ENCODE data around the gene CARMIL1. TPM values are rescaled to one million over a fixed set of nuclear protein-coding genes. Genes with fewer than 3 reads are reported as not detected.

CARMIL1 gene
- total RNA-seq, 4 donors from 2014 or later: 14.9 to 23.5 (median 20.3) TPM

GRCh38 chr6:25452031-25452430 is 172.9 kb downstream of the CARMIL1 start:
- DNase-seq (ENCODE audit: low spot score in 2 of 2): no peak
- intact Hi-C loops (cut with DNase I; ENCODE audit: low total_unique reads): no loop called here
- no peak for TF ChIP-seq POLR2A (IDR thresholded peaks at IDR 0.05)
- TF ChIP-seq, protein P1, sequence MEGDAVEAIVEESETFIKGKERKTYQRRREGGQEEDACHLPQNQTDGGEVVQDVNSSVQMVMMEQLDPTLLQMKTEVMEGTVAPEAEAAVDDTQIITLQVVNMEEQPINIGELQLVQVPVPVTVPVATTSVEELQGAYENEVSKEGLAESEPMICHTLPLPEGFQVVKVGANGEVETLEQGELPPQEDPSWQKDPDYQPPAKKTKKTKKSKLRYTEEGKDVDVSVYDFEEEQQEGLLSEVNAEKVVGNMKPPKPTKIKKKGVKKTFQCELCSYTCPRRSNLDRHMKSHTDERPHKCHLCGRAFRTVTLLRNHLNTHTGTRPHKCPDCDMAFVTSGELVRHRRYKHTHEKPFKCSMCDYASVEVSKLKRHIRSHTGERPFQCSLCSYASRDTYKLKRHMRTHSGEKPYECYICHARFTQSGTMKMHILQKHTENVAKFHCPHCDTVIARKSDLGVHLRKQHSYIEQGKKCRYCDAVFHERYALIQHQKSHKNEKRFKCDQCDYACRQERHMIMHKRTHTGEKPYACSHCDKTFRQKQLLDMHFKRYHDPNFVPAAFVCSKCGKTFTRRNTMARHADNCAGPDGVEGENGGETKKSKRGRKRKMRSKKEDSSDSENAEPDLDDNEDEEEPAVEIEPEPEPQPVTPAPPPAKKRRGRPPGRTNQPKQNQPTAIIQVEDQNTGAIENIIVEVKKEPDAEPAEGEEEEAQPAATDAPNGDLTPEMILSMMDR (IDR thresholded peaks at IDR 0.05): no peak
- WGBS, 2 donors: 76 to 85% methylated on average over 3 of the region's 3 CpGs
- no peak overlapping the region for H3K4me3 ChIP-seq (ENCODE audit: low read depth, poor library complexity, severe bottlenecking)

DNA sequence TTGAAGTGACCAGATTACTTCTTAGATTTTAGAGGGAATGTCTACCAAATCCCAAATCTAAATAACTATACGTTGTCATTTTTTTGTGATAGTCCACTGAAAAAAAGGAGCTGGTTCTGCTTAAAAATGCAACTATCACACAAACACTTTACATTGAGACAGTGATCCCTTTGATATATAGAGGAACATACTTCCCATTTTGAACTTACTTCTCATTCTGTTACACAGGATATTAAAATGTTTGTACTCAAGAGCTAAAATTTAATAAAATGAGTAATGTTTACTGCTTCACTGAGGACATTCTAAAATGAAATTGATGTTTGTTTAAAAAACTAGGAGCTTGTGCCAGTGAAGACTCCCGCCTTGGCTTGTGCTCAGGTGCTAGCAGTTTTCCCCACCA is 174.1 kb downstream of the CARMIL1 start:
- intact Hi-C loops (cut with DNase I; ENCODE audit: low total_unique reads): no loop called here
- no peak for TF ChIP-seq POLR2A (IDR thresholded peaks at IDR 0.05)
- TF ChIP-seq, protein P1 (IDR thresholded peaks at IDR 0.05): no peak

GRCh38 chr6:25454136-25454535 is 175.0 kb downstream of the CARMIL1 start:
- intact Hi-C loops (cut with DNase I; ENCODE audit: low total_unique reads): no loop called here
- WGBS, 2 donors: 95% methylated on average over 1 of the region's 1 CpG
- TF ChIP-seq, protein P1 (IDR thresholded peaks at IDR 0.05): no peak
- TF ChIP-seq POLR2A (IDR thresholded peaks at IDR 0.05): no peak
- H3K4me3 ChIP-seq (ENCODE audit: low read depth, poor library complexity, severe bottlenecking): no peak overlapping the region
- DNase-seq (ENCODE audit: low spot score in 2 of 2): no peak

More for the DNA sequence above, 174.1 kb downstream of the CARMIL1 start:
- no peak overlapping the region for H3K4me3 ChIP-seq (ENCODE audit: low read depth, poor library complexity, severe bottlenecking)
- WGBS, 2 donors: 91 to 97% methylated on average over 2 of the region's 2 CpGs
- no peak for DNase-seq (ENCODE audit: low spot score in 2 of 2)

DNA sequence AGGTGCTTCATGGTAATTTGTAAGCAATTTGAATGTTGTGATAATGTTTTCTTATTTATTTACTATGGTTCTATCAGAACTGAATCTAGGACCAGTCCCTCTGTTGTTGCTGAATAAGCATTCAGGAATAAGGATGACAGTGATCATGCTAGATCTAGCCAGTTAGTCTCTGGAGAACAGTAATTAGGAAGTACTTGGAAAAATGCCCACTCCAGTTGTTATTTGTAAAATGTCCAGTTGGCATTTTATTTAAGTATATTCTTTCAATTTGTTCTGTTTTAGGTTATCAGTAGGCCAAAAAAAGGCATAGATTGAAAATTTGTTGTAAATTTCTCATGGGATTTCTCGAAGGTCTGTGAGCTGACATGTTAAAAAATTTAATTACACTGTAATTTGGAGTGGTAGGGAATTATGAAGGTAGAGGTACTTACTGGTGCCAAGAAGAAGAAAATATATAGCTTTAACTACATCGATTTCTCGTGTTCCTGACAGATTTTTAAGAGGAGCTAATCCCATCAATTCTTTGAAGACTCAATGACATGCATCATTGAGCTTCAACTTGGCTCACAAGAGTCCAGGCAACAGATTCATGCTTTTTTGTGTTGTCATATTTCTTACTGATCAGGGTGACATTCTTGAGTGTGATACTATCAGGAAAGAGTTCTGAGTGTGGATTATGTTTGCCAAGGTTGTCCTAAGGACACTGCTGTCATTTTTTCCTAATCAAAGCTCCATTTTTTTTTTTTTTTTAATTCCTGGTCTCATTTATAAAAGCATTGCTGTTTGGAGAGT is 177.3 kb downstream of the CARMIL1 start:
- no peak overlapping the region for H3K4me3 ChIP-seq (ENCODE audit: low read depth, poor library complexity, severe bottlenecking)
- WGBS, 2 donors: 52 to 78% methylated on average over 3 of the region's 3 CpGs
- intact Hi-C loops (cut with DNase I; ENCODE audit: low total_unique reads): no loop called here
- TF ChIP-seq, protein P1 (IDR thresholded peaks at IDR 0.05): no peak
- no peak for TF ChIP-seq POLR2A (IDR thresholded peaks at IDR 0.05)
- no peak for DNase-seq (ENCODE audit: low spot score in 2 of 2)

DNA sequence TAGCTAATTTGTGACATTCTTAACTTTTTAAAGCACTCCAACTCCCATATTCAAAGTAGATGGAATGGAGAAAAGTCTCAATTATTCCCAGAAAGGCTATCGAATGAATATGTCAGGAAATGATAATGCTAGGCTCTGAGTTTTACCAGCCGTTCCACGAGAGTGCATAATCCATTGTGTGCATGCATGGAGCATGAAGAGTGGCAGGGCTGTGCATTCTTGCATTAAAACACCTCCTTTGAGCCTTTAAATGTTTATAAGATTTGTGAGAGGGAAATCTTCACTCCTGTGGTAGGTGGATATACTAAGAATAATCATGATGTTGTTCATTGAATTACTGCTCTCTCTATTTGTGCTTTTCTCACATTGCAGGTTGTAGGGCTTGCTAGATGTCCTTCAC is 178.3 kb downstream of the CARMIL1 start:
- 96% methylated on average over 3 of the region's 3 CpGs for WGBS, 2 donors
- TF ChIP-seq POLR2A (IDR thresholded peaks at IDR 0.05): no peak
- TF ChIP-seq, protein P1 (IDR thresholded peaks at IDR 0.05): no peak
- H3K4me3 ChIP-seq (ENCODE audit: low read depth, poor library complexity, severe bottlenecking): no peak overlapping the region
- DNase-seq (ENCODE audit: low spot score in 2 of 2): no peak
- intact Hi-C loops (cut with DNase I; ENCODE audit: low total_unique reads): no loop called here

- TF ChIP-seq, protein P1 (IDR thresholded peaks at IDR 0.05): no peak
- no peak for TF ChIP-seq POLR2A (IDR thresholded peaks at IDR 0.05)
- DNase-seq (ENCODE audit: low spot score in 2 of 2): no peak
- WGBS, 2 donors: 68 to 78% methylated on average over 2 of the region's 2 CpGs
- intact Hi-C loops (cut with DNase I; ENCODE audit: low total_unique reads): no loop called here
- no peak overlapping the region for H3K4me3 ChIP-seq (ENCODE audit: low read depth, poor library complexity, severe bottlenecking)
Measured at GRCh38 chr6:25458485-25458884, 179.3 kb downstream of the CARMIL1 start.
